ENCODE measurements around the gene CAMK1. TPM values are rescaled to one million over a fixed set of nuclear protein-coding genes. Genes with fewer than 3 reads are reported as not detected.

Gene CAMK1
- polyA plus RNA-seq, 2 donors: 6.5 to 8.1 TPM

GRCh38 chr3:9808345-9809037 lies 38.7 kb upstream of the CAMK1 start:
- peaks cover 3 to 6% of the 10 kb centered on the region in 2 donors for H3K4me1 ChIP-seq (ENCODE audit: control insufficient read depth in 2 of 2, insufficient read depth in 2 of 2, low read length in 1 of 2)
- peaks cover 26 to 30% of the 10 kb centered on the region in 2 donors for H3K36me3 ChIP-seq (ENCODE audit: control insufficient read depth in 2 of 2, insufficient read depth in 2 of 2, low read length in 1 of 2)
- no peaks in the 10 kb centered on the region for H3K27me3 ChIP-seq (ENCODE audit: control insufficient read depth in 1 of 2, insufficient read depth in 2 of 2, low read length in 2 of 2)
- H3K27ac ChIP-seq (ENCODE audit: low read depth in 2 of 2, low read length in 1 of 2): peak overlapping the region; percentile 76 to 91
- 66 to 71% methylated on average over 7 of the region's 7 CpGs for WGBS, 2 donors
- no peaks in the 10 kb centered on the region for H3K9me3 ChIP-seq (ENCODE audit: control insufficient read depth in 2 of 2, insufficient read depth in 1 of 2, low read depth in 1 of 2, low read length in 1 of 2)
- H3K4me3 ChIP-seq (ENCODE audit: low read depth in 1 of 2, low read length in 2 of 2): no peak overlapping the region

GRCh38 chr3:9807981-9808344 lies 38.2 kb upstream of the CAMK1 start:
- Histone ChIP-seq H3K27me3 (ENCODE audit: control insufficient read depth in 1 of 2, insufficient read depth in 2 of 2, low read length in 2 of 2) (no peaks in the 10 kb centered on the region), H3K27ac (ENCODE audit: low read depth in 2 of 2, low read length in 1 of 2) (no peak overlapping the region), H3K4me3 (ENCODE audit: low read depth in 1 of 2, low read length in 2 of 2) (no peak overlapping the region), H3K9me3 (ENCODE audit: control insufficient read depth in 2 of 2, insufficient read depth in 1 of 2, low read depth in 1 of 2, low read length in 1 of 2) (no peaks in the 10 kb centered on the region), H3K4me1 (ENCODE audit: control insufficient read depth in 2 of 2, insufficient read depth in 2 of 2, low read length in 1 of 2) (peaks cover 3 to 6% of the 10 kb centered on the region in 2 donors), H3K36me3 (ENCODE audit: control insufficient read depth in 2 of 2, insufficient read depth in 2 of 2, low read length in 1 of 2) (peaks cover 29 to 33% of the 10 kb centered on the region in 2 donors)
- 71 to 89% methylated on average over 2 of the region's 2 CpGs for WGBS, 2 donors

- WGBS, 2 donors: 86 to 95% methylated on average over 7 of the region's 7 CpGs
- Histone ChIP-seq H3K27ac (ENCODE audit: low read depth in 2 of 2, low read length in 1 of 2) (no peak overlapping the region), H3K4me3 (ENCODE audit: low read depth in 1 of 2, low read length in 2 of 2) (no peak overlapping the region), H3K4me1 (ENCODE audit: control insufficient read depth in 2 of 2, insufficient read depth in 2 of 2, low read length in 1 of 2) (peaks cover 3 to 6% of the 10 kb centered on the region in 2 donors), H3K36me3 (ENCODE audit: control insufficient read depth in 2 of 2, insufficient read depth in 2 of 2, low read length in 1 of 2) (peaks cover 29 to 32% of the 10 kb centered on the region in 2 donors), H3K27me3 (ENCODE audit: control insufficient read depth in 1 of 2, insufficient read depth in 2 of 2, low read length in 2 of 2) (no peaks in the 10 kb centered on the region), H3K9me3 (ENCODE audit: control insufficient read depth in 2 of 2, insufficient read depth in 1 of 2, low read depth in 1 of 2, low read length in 1 of 2) (no peaks in the 10 kb centered on the region)
Measured at GRCh38 chr3:9806688-9807589, 37.2 kb upstream of the CAMK1 start.

GRCh38 chr3:9806137-9806536 lies 36.4 kb upstream of the CAMK1 start:
- Histone ChIP-seq H3K27ac (ENCODE audit: low read depth in 2 of 2, low read length in 1 of 2) (no peak overlapping the region), H3K27me3 (ENCODE audit: control insufficient read depth in 1 of 2, insufficient read depth in 2 of 2, low read length in 2 of 2) (no peaks in the 10 kb centered on the region), H3K4me1 (ENCODE audit: control insufficient read depth in 2 of 2, insufficient read depth in 2 of 2, low read length in 1 of 2) (peaks cover 3 to 5% of the 10 kb centered on the region in 2 donors), H3K4me3 (ENCODE audit: low read depth in 1 of 2, low read length in 2 of 2) (no peak overlapping the region), H3K36me3 (ENCODE audit: control insufficient read depth in 2 of 2, insufficient read depth in 2 of 2, low read length in 1 of 2) (peaks cover 29 to 35% of the 10 kb centered on the region in 2 donors), H3K9me3 (ENCODE audit: control insufficient read depth in 2 of 2, insufficient read depth in 1 of 2, low read depth in 1 of 2, low read length in 1 of 2) (no peaks in the 10 kb centered on the region)
- 87 to 89% methylated on average over 12 of the region's 12 CpGs for WGBS, 2 donors

GRCh38 chr3:9804996-9805395 lies 35.2 kb upstream of the CAMK1 start:
- Histone ChIP-seq H3K36me3 (ENCODE audit: control insufficient read depth in 2 of 2, insufficient read depth in 2 of 2, low read length in 1 of 2) (peaks cover 29 to 41% of the 10 kb centered on the region in 2 donors), H3K27me3 (ENCODE audit: control insufficient read depth in 1 of 2, insufficient read depth in 2 of 2, low read length in 2 of 2) (no peaks in the 10 kb centered on the region)

GRCh38 chr3:9803494-9803893 lies 33.7 kb upstream of the CAMK1 start:
- no peaks in the 10 kb centered on the region for H3K4me1 ChIP-seq (ENCODE audit: control insufficient read depth in 2 of 2, insufficient read depth in 2 of 2, low read length in 1 of 2)
- no peaks in the 10 kb centered on the region for H3K9me3 ChIP-seq (ENCODE audit: control insufficient read depth in 2 of 2, insufficient read depth in 1 of 2, low read depth in 1 of 2, low read length in 1 of 2)
- WGBS, 2 donors: 75 to 89% methylated on average over 1 of the region's 1 CpG
- no peak overlapping the region for H3K4me3 ChIP-seq (ENCODE audit: low read depth in 1 of 2, low read length in 2 of 2)
- no peaks in the 10 kb centered on the region for H3K27me3 ChIP-seq (ENCODE audit: control insufficient read depth in 1 of 2, insufficient read depth in 2 of 2, low read length in 2 of 2)
- peak overlapping the region in 1 of 2 donors; percentile 45 for H3K27ac ChIP-seq (ENCODE audit: low read depth in 2 of 2, low read length in 1 of 2)
- peaks cover 35 to 46% of the 10 kb centered on the region in 2 donors for H3K36me3 ChIP-seq (ENCODE audit: control insufficient read depth in 2 of 2, insufficient read depth in 2 of 2, low read length in 1 of 2)

More at GRCh38 chr3:9804996-9805395, 35.2 kb upstream of the CAMK1 start:
- H3K9me3 ChIP-seq (ENCODE audit: control insufficient read depth in 2 of 2, insufficient read depth in 1 of 2, low read depth in 1 of 2, low read length in 1 of 2): no peaks in the 10 kb centered on the region
- 79 to 89% methylated on average over 5 of the region's 5 CpGs for WGBS, 2 donors
- H3K4me1 ChIP-seq (ENCODE audit: control insufficient read depth in 2 of 2, insufficient read depth in 2 of 2, low read length in 1 of 2): peaks cover 0 to 3% of the 10 kb centered on the region in 2 donors
- no peak overlapping the region for H3K27ac ChIP-seq (ENCODE audit: low read depth in 2 of 2, low read length in 1 of 2)
- H3K4me3 ChIP-seq (ENCODE audit: low read depth in 1 of 2, low read length in 2 of 2): no peak overlapping the region

GRCh38 chr3:9800529-9800928 lies 30.8 kb upstream of the CAMK1 start:
- no peak overlapping the region for H3K4me3 ChIP-seq (ENCODE audit: low read depth in 1 of 2, low read length in 2 of 2)
- no peaks in the 10 kb centered on the region for H3K4me1 ChIP-seq (ENCODE audit: control insufficient read depth in 2 of 2, insufficient read depth in 2 of 2, low read length in 1 of 2)
- WGBS, 2 donors: 88 to 89% methylated on average over 5 of the region's 5 CpGs
- H3K27me3 ChIP-seq (ENCODE audit: control insufficient read depth in 1 of 2, insufficient read depth in 2 of 2, low read length in 2 of 2): no peaks in the 10 kb centered on the region
- H3K36me3 ChIP-seq (ENCODE audit: control insufficient read depth in 2 of 2, insufficient read depth in 2 of 2, low read length in 1 of 2): peaks cover 30 to 44% of the 10 kb centered on the region in 2 donors
- no peak overlapping the region for H3K27ac ChIP-seq (ENCODE audit: low read depth in 2 of 2, low read length in 1 of 2)
- H3K9me3 ChIP-seq (ENCODE audit: control insufficient read depth in 2 of 2, insufficient read depth in 1 of 2, low read depth in 1 of 2, low read length in 1 of 2): no peaks in the 10 kb centered on the region

GRCh38 chr3:9797196-9797945 lies 27.6 kb upstream of the CAMK1 start:
- no peaks in the 10 kb centered on the region for H3K9me3 ChIP-seq (ENCODE audit: control insufficient read depth in 2 of 2, insufficient read depth in 1 of 2, low read depth in 1 of 2, low read length in 1 of 2)
- no peaks in the 10 kb centered on the region for H3K27me3 ChIP-seq (ENCODE audit: control insufficient read depth in 1 of 2, insufficient read depth in 2 of 2, low read length in 2 of 2)
- H3K36me3 ChIP-seq (ENCODE audit: control insufficient read depth in 2 of 2, insufficient read depth in 2 of 2, low read length in 1 of 2): peaks cover 12 to 23% of the 10 kb centered on the region in 2 donors
- no peak overlapping the region for H3K4me3 ChIP-seq (ENCODE audit: low read depth in 1 of 2, low read length in 2 of 2)
- H3K27ac ChIP-seq (ENCODE audit: low read depth in 2 of 2, low read length in 1 of 2): no peak overlapping the region
- 90 to 91% methylated on average over 12 of the region's 12 CpGs for WGBS, 2 donors
- no peaks in the 10 kb centered on the region for H3K4me1 ChIP-seq (ENCODE audit: control insufficient read depth in 2 of 2, insufficient read depth in 2 of 2, low read length in 1 of 2)

GRCh38 chr3:9795207-9795606 lies 25.5 kb upstream of the CAMK1 start:
- Histone ChIP-seq H3K4me1 (ENCODE audit: control insufficient read depth in 2 of 2, insufficient read depth in 2 of 2, low read length in 1 of 2) (peaks cover 6 to 7% of the 10 kb centered on the region in 2 donors), H3K27ac (ENCODE audit: low read depth in 2 of 2, low read length in 1 of 2) (no peak overlapping the region)
- WGBS, 2 donors: 80 to 85% methylated on average over 5 of the region's 5 CpGs

More at GRCh38 chr3:9795207-9795606, 25.5 kb upstream of the CAMK1 start:
- no peaks in the 10 kb centered on the region for H3K27me3 ChIP-seq (ENCODE audit: control insufficient read depth in 1 of 2, insufficient read depth in 2 of 2, low read length in 2 of 2)
- H3K36me3 ChIP-seq (ENCODE audit: control insufficient read depth in 2 of 2, insufficient read depth in 2 of 2, low read length in 1 of 2): peaks cover 12 to 17% of the 10 kb centered on the region in 2 donors
- no peaks in the 10 kb centered on the region for H3K9me3 ChIP-seq (ENCODE audit: control insufficient read depth in 2 of 2, insufficient read depth in 1 of 2, low read depth in 1 of 2, low read length in 1 of 2)
- no peak overlapping the region for H3K4me3 ChIP-seq (ENCODE audit: low read depth in 1 of 2, low read length in 2 of 2)

Data from esophagus (tissue), 2 donors.